AG04450 (cell line): ENCODE measurements around the gene SMYD5. TPM values are rescaled to one million over a fixed set of nuclear protein-coding genes. Genes with fewer than 3 reads are reported as not detected.

Experiments used
- CTCF ChIA-PET: fragments of 300-600, 350-600 bp; formaldehyde crosslinking; extraction: SDS; loops from one replicate; lab custom pipeline; 2022; ENCODE audit warnings: antibody characterized with exemption, inconsistent platforms; lab: Charles Lee
- POLR2A ChIA-PET: fragments of 350-600 bp; formaldehyde crosslinking; extraction: SDS; loops from one replicate; lab custom pipeline; 2021; ENCODE audit warnings: antibody characterized with exemption, inconsistent platforms; lab: Yijun Ruan, JAX
- DNase-seq: peaks from one replicate; pipeline ENCODE4 v3.0.0-alpha.2; 2011; ENCODE audit warnings: low read depth, low spot score
- H3K27ac ChIP-seq: one replicate; pipeline ENCODE4 v1.5.1; 2012; ENCODE audit warnings: low read depth, low read length, control low read depth
- H3K27me3 ChIP-seq: one replicate; pipeline ENCODE4 v1.6.0; 2012; ENCODE audit warnings: low read length; ENCODE audit not compliant: control insufficient read depth, insufficient read depth
- H3K4me3 ChIP-seq: 2 replicates; pipeline ENCODE4 v1.5.1; 2011; ENCODE audit warnings: mild to moderate bottlenecking, low read depth, low read length, control low read depth
- H3K9me3 ChIP-seq: 2 replicates; pipeline ENCODE4 v1.5.1; 2012; ENCODE audit warnings: low read length; ENCODE audit not compliant: control insufficient read depth, insufficient read depth
- polyA plus RNA-seq: library from polyadenylated mRNA; depleted of rRNA; stranded (reverse); fragments of >200 nt; gene quantifications from 2 replicates; pipeline ENCODE4 v1.2.3, GENCODE V29; 2011
- TF ChIP-seq, protein P1 (sequence below): IDR thresholded peaks from 2 replicates; pipeline ENCODE4 v1.5.1; 2011; ENCODE audit warnings: low read depth, low read length, control low read depth, inconsistent platforms

The SMYD5 gene
- polyA plus RNA-seq, 1 experiment: 10.4 TPM

DNA sequence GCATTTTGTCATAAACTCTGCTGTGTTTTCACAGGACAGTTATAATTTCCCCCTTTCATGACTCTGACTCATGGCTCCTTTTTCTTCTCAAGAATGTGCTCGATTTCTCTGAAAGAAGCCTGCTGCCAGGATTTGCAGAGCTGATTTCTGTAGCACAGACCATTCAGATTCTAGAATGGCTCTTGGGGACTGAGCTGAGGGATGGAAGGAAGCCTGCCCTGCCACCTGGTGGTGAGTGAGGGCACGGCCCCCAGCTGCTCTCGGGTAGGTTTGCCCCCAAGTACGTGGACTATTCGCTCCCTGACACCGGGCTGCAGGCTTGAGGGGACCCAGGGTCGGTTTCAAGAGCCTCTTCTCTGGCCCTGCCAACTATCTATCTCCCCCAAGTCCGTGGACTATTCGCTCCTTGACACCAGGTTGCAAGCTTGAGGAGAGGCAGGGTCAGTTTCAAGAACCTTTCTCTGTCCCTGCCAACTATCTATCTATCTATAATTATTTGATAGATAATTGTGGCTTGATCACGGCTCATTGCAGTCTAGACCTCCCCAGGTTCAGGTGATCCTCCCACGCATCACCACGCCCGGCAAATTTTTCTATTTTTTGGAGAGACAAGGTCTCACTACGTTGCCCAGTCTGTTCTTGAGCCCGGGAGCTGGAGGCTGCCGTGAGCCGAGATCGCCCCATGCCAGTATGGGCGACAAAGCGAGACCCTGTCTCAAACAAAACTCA, 1.4 kb upstream of the SMYD5 start:
- peak; percentile 55 for DNase-seq
- TF ChIP-seq, protein P1, sequence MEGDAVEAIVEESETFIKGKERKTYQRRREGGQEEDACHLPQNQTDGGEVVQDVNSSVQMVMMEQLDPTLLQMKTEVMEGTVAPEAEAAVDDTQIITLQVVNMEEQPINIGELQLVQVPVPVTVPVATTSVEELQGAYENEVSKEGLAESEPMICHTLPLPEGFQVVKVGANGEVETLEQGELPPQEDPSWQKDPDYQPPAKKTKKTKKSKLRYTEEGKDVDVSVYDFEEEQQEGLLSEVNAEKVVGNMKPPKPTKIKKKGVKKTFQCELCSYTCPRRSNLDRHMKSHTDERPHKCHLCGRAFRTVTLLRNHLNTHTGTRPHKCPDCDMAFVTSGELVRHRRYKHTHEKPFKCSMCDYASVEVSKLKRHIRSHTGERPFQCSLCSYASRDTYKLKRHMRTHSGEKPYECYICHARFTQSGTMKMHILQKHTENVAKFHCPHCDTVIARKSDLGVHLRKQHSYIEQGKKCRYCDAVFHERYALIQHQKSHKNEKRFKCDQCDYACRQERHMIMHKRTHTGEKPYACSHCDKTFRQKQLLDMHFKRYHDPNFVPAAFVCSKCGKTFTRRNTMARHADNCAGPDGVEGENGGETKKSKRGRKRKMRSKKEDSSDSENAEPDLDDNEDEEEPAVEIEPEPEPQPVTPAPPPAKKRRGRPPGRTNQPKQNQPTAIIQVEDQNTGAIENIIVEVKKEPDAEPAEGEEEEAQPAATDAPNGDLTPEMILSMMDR: peak; percentile 90
- CTCF ChIA-PET: interaction anchor here (0.6 to 4.3 kb wide), 34 partner anchors 8 to 325 kb away, joined by 3 to 45 read pairs (median 4); partner anchors contain the start of genes NOTO and PRADC1
- Histone ChIP-seq H3K4me3 (no peak overlapping the region), H3K27ac (no peak overlapping the region), H3K27me3 (peaks cover 4% of the 10 kb centered on the region), H3K9me3 (no peaks in the 10 kb centered on the region)
- POLR2A ChIA-PET: interaction anchor here (1.0 to 1.8 kb wide), 5 partner anchors 9 to 35 kb away, joined by 3 to 7 read pairs (median 3); partner anchors contain the start of genes CCT7 and PRADC1

- no peak for DNase-seq
- POLR2A ChIA-PET: interaction anchor here (0.9 to 1.1 kb wide), 3 partner anchors 15 to 19 kb away, joined by 3 read pairs; partner anchors contain the start of genes CCT7 and PRADC1
- H3K4me3 ChIP-seq: peak overlapping the region; percentile 75
- H3K27ac ChIP-seq: no peak overlapping the region
- CTCF ChIA-PET: interaction anchor here (0.6 to 1.5 kb wide), 6 partner anchors 9 to 326 kb away, joined by 3 to 7 read pairs (median 4); no protein-coding TSS in a partner anchor
- H3K9me3 ChIP-seq: no peaks in the 10 kb centered on the region
- H3K27me3 ChIP-seq: no peaks in the 10 kb centered on the region
- TF ChIP-seq, protein P1: no peak
Measured at GRCh38 chr2:73215254-73215653, 1.2 kb downstream of the SMYD5 start.

DNA sequence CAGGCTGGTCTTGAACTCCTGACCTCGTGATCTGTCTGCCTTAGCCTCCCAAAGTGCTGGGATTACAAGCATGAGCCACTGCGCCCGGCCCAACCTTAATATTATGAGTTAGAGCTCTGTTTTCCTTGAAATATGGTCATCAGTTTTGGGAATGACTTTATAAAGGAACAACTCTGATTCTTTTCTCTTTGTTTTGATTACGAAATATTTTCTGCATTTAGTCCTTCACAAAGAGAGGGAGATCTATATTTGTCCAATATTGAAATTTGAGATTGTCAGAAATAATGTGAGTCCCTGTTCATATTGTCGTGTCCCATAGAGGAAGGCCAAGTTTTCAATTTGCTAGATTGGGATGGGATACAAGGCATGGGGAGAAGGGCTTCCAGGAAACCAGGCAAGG, 3.1 kb downstream of the SMYD5 start:
- Histone ChIP-seq H3K27ac (no peak overlapping the region), H3K27me3 (no peaks in the 10 kb centered on the region), H3K4me3 (no peak overlapping the region), H3K9me3 (no peaks in the 10 kb centered on the region)
- POLR2A ChIA-PET: interaction anchor here (0.8 kb wide), 1 partner anchor 128 kb away, joined by 3 read pairs; no protein-coding TSS in a partner anchor
- TF ChIP-seq, protein P1: no peak
- CTCF ChIA-PET: interaction anchor here (2.1 kb wide), 1 partner anchor 40 kb away, joined by 8 read pairs; no protein-coding TSS in a partner anchor
- no peak for DNase-seq

GRCh38 chr2:73217826-73218225, 3.8 kb downstream of the SMYD5 start:
- DNase-seq: no peak
- no peak overlapping the region for H3K4me3 ChIP-seq
- no peaks in the 10 kb centered on the region for H3K9me3 ChIP-seq
- TF ChIP-seq, protein P1: no peak
- H3K27me3 ChIP-seq: no peaks in the 10 kb centered on the region
- POLR2A ChIA-PET: interaction anchor here (0.8 to 1.5 kb wide), 3 partner anchors 14 to 129 kb away, joined by 3 to 7 read pairs (median 3); partner anchors contain the start of gene CCT7
- CTCF ChIA-PET: interaction anchor here (1.4 to 2.1 kb wide), 2 partner anchors 41 to 325 kb away, joined by 6 to 8 read pairs; no protein-coding TSS in a partner anchor
- H3K27ac ChIP-seq: no peak overlapping the region

- POLR2A ChIA-PET: interaction anchor here (0.8 to 1.5 kb wide), 3 partner anchors 9 to 16 kb away, joined by 3 to 7 read pairs (median 3); partner anchors contain the start of gene CCT7
- H3K4me3 ChIP-seq: no peak overlapping the region
- peak overlapping the region; percentile 39 for H3K27ac ChIP-seq
- CTCF ChIA-PET: interaction anchor here (1.4 to 2.1 kb wide), 2 partner anchors 41 to 325 kb away, joined by 6 to 8 read pairs; no protein-coding TSS in a partner anchor
- no peaks in the 10 kb centered on the region for H3K27me3 ChIP-seq
- no peaks in the 10 kb centered on the region for H3K9me3 ChIP-seq
- no peak for DNase-seq
- TF ChIP-seq, protein P1: no peak
Measured at GRCh38 chr2:73218298-73218697, 4.3 kb downstream of the SMYD5 start.
